ENCODE data around the gene SMARCE1. TPM values are rescaled to one million over a fixed set of nuclear protein-coding genes. Genes with fewer than 3 reads are reported as not detected.
A peak's percentile ranks its signal among the peaks of the same experiment; 100 is the strongest.

SMARCE1 gene
- total RNA-seq, 1 donor from 2014 or later: 93.1 TPM

DNA sequence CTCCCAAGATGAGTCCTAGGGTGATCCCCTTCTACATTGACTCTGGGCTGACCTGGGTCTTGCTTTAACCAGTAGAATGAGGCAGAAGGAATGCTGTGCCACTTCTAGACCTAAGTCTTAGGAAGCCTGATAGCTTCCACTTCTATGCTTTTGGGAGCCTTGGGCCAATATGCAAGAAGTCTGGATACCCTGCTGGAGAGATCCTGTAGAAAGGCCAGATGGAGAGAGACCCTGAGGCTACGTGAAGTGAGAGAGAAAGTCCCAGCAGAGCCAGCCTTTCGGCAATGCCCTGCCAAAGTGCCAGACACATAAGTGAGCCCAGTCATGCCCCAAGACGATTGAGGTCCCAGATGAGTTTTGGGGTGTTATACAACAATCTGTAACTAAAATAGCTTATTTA, 15.6 kb upstream of the SMARCE1 start:
- H3K9me3 Mint-ChIP-seq (ENCODE audit: low read depth): no peaks in the 10 kb centered on the region
- H3K27me3 Mint-ChIP-seq (ENCODE audit: low read depth): peaks cover 49% of the 10 kb centered on the region
- no peaks in the 10 kb centered on the region for H3K36me3 Mint-ChIP-seq (ENCODE audit: low read depth)
- H3K4me3 Mint-ChIP-seq (ENCODE audit: unreplicated experiment): no peak overlapping the region
- TF ChIP-seq, protein P1, sequence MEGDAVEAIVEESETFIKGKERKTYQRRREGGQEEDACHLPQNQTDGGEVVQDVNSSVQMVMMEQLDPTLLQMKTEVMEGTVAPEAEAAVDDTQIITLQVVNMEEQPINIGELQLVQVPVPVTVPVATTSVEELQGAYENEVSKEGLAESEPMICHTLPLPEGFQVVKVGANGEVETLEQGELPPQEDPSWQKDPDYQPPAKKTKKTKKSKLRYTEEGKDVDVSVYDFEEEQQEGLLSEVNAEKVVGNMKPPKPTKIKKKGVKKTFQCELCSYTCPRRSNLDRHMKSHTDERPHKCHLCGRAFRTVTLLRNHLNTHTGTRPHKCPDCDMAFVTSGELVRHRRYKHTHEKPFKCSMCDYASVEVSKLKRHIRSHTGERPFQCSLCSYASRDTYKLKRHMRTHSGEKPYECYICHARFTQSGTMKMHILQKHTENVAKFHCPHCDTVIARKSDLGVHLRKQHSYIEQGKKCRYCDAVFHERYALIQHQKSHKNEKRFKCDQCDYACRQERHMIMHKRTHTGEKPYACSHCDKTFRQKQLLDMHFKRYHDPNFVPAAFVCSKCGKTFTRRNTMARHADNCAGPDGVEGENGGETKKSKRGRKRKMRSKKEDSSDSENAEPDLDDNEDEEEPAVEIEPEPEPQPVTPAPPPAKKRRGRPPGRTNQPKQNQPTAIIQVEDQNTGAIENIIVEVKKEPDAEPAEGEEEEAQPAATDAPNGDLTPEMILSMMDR (IDR thresholded peaks at IDR 0.05): no peak
- no peak overlapping the region for H3K27ac Mint-ChIP-seq (ENCODE audit: unreplicated experiment)
- H3K4me1 Mint-ChIP-seq (ENCODE audit: low read depth): peaks cover 6% of the 10 kb centered on the region
- DNase-seq (ENCODE audit: low spot score): no peak

DNA sequence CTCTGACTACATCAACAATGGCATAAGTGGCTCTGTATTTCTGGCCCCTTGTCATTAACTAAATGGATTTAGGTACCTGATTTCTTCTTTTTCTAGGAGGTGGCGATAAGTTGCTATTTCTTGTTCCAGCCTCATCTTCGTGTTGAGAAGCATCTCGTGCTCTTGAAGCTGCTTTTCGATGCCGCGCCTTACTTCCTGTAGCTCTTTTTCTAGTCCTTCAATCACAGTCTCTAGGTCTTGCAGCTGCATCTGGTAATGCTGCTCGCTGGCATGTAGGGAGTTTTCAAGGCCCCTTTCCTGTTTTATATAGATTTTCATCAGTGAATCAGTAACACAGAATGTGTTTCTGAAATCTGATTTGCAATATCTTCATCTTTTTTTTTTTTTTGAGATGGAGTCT, 12.3 kb upstream of the SMARCE1 start:
- TF ChIP-seq, protein P1 (IDR thresholded peaks at IDR 0.05): no peak
- H3K36me3 Mint-ChIP-seq (ENCODE audit: low read depth): no peaks in the 10 kb centered on the region
- no peak overlapping the region for H3K27ac Mint-ChIP-seq (ENCODE audit: unreplicated experiment)
- no peaks in the 10 kb centered on the region for H3K9me3 Mint-ChIP-seq (ENCODE audit: low read depth)
- no peak for DNase-seq (ENCODE audit: low spot score)
- H3K4me1 Mint-ChIP-seq (ENCODE audit: low read depth): peaks cover 3% of the 10 kb centered on the region
- H3K27me3 Mint-ChIP-seq (ENCODE audit: low read depth): peaks cover 34% of the 10 kb centered on the region
- H3K4me3 Mint-ChIP-seq (ENCODE audit: unreplicated experiment): no peak overlapping the region

DNA sequence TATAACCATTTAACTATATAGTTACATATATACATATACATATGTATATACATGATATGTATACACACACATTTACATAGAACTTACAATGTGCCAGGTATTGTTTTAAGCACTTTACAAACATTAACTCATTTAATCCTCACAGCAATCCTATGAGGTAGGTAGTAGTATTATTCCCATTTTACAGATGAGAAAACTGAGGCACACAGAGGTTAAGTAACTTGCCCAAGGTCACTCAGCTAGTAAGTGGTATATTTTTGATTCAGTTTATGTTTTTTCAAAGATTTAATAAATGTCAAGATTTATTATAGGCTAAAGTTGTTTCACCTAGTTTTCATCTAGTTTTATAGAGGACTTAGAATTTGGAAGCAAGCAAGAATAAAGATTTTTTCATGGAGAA, 10.8 kb upstream of the SMARCE1 start:
- peaks cover 2% of the 10 kb centered on the region for H3K4me1 Mint-ChIP-seq (ENCODE audit: low read depth)
- DNase-seq (ENCODE audit: low spot score): no peak

DNA sequence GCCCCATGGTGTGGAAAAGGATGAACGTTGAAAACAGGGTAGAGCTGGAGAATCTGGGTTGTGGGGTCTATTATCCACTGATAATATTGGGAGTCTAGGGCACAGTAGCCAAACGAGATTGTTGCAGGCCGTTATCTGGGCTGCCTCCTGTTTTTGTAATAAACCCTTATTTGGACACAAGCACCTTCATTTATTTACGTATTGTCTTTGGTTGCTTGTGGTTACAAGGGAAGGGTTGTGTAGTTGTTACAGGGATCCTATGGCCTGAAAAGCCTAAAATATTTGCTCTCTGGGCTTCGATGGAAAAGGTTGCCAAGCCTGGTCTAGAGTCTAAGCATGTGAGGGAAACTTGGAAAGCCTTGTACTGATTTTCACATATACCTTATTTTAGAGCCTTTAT, 4.3 kb upstream of the SMARCE1 start:
- TF ChIP-seq, protein P1 (IDR thresholded peaks at IDR 0.05): no peak

More for the DNA sequence above, 10.8 kb upstream of the SMARCE1 start:
- peaks cover 29% of the 10 kb centered on the region for H3K27me3 Mint-ChIP-seq (ENCODE audit: low read depth)
- H3K4me3 Mint-ChIP-seq (ENCODE audit: unreplicated experiment): no peak overlapping the region
- TF ChIP-seq, protein P1 (IDR thresholded peaks at IDR 0.05): no peak
- no peaks in the 10 kb centered on the region for H3K9me3 Mint-ChIP-seq (ENCODE audit: low read depth)
- H3K36me3 Mint-ChIP-seq (ENCODE audit: low read depth): no peaks in the 10 kb centered on the region
- H3K27ac Mint-ChIP-seq (ENCODE audit: unreplicated experiment): no peak overlapping the region

DNA sequence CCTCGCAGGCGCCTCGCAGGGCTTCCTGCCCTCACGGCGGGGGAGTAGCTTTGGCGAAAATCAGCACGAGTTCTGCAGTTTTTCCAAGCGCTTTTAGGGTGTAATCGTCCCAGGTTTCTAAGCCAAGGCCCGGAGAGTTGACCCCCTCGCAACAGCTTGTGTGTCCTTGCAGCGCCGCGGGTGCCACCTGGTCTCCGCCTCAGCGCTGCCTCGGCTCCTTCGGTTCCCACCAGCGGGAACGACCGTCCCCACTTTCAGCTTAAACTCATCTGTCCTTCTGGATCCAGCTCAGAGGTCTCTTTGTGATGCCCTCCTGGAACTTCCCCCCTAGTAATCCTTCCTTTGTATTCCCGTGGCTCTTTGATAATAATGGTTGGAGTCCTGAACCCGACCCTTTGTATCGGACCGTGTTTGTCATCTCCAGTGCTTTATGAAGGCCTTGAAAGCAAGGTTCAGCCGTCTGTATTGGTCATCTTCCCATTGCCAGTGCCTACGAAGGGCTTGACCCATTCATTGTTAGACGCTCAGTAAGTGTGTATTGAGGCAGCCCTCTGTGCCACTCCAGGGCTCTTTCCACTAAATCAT, 858 bp upstream of the SMARCE1 start:
- H3K27me3 Mint-ChIP-seq (ENCODE audit: low read depth): no peaks in the 10 kb centered on the region
- H3K27ac Mint-ChIP-seq (ENCODE audit: unreplicated experiment): peak overlapping the region; percentile 99
- TF ChIP-seq, protein P1 (IDR thresholded peaks at IDR 0.05): no peak
- peaks cover 8% of the 10 kb centered on the region for H3K36me3 Mint-ChIP-seq (ENCODE audit: low read depth)
- no peak for DNase-seq (ENCODE audit: low spot score)
- peak overlapping the region; percentile 94 for H3K4me3 Mint-ChIP-seq (ENCODE audit: unreplicated experiment)
- H3K4me1 Mint-ChIP-seq (ENCODE audit: low read depth): peaks cover 36% of the 10 kb centered on the region
- H3K9me3 Mint-ChIP-seq (ENCODE audit: low read depth): no peaks in the 10 kb centered on the region

More for the DNA sequence above, 4.3 kb upstream of the SMARCE1 start:
- H3K27me3 Mint-ChIP-seq (ENCODE audit: low read depth): peaks cover 6% of the 10 kb centered on the region
- no peak overlapping the region for H3K4me3 Mint-ChIP-seq (ENCODE audit: unreplicated experiment)
- peaks cover 16% of the 10 kb centered on the region for H3K4me1 Mint-ChIP-seq (ENCODE audit: low read depth)
- H3K36me3 Mint-ChIP-seq (ENCODE audit: low read depth): no peaks in the 10 kb centered on the region
- no peak for DNase-seq (ENCODE audit: low spot score)
- H3K9me3 Mint-ChIP-seq (ENCODE audit: low read depth): no peaks in the 10 kb centered on the region
- no peak overlapping the region for H3K27ac Mint-ChIP-seq (ENCODE audit: unreplicated experiment)
